Stimulated activated CD8-positive, alpha-beta memory T cell treated with anti-CD3 and anti-CD28 coated beads, Interleukin-7, amount 100 ng/mL, for 1 hour (primary cell): ENCODE data around the gene TTC38.

Experiments used
- DNase-seq, 2 donors: peaks; one replicate each; pipeline ENCODE4 v3.0.0-alpha.2; 2020; ENCODE audit warnings: low read depth in 2 of 2

Gene TTC38

GRCh38 chr22:46267431-46268279 lies at the start of gene TTC38:
TSS of gene TTC38 (plus strand) at chr22:46268008. CDS start at chr22:46268040, 32 bp downstream.
- DNase-seq = no peak

- DNase-seq = no peak
These were observed 48.2 kb upstream of the TTC38 start for GRCh38 chr22:46219636-46220035.

- no peak for DNase-seq
These were observed 46.9 kb upstream of the TTC38 start for GRCh38 chr22:46220921-46221320.

DNA sequence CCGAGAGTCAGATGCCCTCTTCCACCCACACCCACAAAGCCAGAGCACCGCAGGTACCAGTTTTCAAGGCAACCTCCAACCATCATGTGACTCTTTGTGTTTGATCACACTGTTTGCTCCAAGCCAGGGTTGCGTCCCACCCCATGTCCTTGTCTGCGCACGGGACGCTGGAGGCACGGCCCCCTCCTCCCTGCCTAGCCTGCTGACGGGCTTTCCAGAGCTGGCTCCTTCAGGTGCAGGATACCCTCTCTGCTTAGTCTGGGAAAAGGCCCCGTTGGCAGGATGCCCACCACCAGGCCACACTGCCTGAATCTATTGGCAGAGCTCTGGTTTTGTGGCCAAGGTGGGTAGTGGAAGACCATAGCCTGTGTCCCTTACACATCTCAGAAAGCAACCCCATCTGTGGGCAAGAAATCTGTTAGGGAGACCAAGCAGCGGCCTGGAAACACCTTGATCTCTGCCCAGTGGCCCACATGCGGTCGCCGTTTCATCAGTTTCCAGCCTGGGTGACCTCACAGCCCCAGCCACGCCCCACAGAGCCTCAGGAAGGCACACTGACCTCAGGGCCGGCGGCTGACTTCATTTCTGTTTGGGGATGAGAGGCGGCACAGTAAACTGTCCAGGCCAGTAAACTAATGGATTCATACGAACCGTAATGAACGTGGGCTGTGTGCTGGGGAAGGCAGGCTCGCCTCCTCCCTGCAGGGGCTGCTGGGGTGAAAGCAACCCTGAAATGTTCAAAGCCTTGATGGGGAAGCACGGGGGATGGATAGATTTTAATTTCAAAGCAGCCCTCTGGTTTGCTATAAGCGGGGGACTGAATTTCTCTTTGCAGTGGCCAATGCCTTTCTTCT lies 43.5 kb upstream of the TTC38 start:
- no peak for DNase-seq

DNA sequence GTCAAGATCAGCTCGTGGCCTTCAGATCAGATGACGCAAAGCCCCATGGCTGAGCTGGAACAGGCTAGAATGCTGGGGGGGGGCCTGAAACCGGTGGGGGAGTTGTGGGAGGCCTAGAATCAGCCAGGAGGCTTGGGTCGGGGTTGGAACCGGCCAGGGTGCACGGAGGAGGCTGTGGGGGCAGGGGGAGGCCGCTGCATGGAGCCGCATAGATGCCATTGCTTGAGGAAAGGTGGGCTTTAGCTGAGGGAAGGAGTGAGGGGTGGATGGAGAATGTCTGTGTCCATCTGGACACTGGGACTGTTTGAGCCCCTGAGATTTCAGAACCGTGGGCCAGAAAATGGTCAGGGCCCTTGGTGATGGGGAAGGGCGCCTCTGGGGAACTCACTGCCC lies 42.9 kb upstream of the TTC38 start:
- DNase-seq = no peak

DNA sequence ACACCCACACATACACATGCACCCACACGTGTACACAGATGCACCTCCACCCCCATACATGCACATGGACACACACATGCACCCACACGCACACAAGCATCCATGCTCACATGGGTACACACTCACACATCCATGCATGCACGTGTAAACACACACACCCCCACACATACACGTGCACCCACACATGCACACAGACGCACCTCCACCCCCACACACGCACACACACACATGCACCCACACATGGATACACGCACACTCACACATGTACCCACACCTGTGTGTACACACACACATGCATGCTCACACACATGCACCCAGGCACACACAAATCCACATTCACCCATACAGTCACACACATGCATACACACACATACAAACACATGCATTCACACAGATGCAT lies 42.2 kb upstream of the TTC38 start:
- no peak for DNase-seq

DNA sequence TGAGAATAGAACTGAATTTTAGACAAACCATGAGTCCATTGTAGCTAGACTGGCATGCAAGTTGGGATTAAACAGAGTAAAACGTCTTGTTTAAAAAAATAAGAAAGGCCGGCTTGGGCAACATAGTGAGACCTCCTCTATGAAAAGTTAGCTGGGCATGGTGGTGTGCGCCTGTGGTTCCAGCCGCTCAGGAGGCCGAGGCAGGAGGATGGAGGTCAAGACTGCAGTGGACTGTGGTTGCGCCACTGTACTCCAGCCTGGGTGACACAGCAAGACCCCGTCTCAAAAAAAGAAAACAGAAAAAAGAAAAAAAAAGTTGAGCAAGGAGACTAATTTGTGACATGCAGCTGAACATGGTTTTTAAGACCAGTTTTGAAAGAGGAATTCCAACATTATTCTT lies 41.2 kb upstream of the TTC38 start:
- no peak for DNase-seq

DNA sequence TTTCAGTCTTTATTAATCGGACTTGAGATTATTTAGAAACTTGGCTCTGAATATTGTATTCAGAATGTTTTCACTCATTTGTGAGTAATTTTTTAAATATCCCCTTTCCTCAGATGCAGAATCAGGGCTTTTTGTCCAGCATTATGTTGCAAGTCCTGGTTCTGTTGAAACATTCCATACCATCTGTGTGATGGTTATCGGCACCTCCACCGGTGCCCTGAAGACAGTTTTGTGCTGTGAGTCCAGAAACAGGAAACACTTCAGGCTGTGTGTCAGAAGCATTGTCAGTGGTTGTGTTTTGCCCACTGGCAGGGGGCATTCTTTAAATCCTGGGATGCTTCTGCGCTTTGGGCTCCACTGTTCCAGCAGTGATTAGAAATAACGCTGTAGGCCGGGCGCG lies 38.1 kb upstream of the TTC38 start:
- no peak for DNase-seq

DNA sequence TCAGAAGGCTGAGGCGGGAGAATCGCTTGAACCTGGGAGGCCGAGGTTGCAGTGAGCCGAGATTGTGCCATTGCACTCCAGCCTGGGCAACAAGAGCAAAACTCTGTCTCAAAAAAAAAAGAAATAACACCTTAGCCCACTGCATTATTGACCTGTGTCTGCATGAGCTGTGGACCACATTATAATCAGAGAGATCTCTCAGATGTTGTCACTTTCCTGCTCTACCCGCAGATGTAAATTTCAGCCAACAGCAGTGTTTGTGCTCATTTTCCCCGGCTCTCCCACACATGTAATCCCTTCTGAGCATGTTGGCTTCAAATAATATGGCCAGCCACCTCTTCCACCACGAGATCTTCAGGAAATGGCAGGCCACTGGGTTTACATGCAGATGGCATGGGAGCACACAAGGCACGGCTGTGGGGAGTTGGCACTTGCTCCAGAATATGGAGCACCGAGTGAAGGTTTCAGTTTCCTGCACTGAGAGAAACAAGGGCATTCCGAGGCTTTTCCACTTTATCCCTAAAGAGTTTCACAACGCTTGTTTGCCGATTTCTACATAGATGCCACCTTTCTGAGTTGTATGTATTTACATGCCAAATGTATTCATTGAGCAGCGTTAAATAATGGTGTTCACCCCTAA lies 37.4 kb upstream of the TTC38 start:
- no peak for DNase-seq

GRCh38 chr22:46233231-46233630 lies 34.6 kb upstream of the TTC38 start:
- no peak for DNase-seq

DNA sequence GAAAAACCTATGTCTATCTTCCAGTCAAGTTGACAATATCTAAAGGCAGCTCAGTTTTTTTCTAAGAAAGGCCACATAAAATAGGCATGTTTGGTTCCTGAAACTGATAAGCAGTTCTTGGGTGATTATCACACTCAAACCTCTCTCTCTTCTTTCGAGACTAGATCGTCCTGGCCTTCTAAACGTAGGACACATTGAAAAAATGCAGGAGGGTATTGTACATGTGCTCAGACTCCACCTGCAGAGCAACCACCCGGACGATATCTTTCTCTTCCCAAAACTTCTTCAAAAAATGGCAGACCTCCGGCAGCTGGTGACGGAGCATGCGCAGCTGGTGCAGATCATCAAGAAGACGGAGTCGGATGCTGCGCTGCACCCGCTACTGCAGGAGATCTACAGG lies 32.8 kb upstream of the TTC38 start:
- DNase-seq = no peak

- no peak for DNase-seq
These were observed 30.2 kb upstream of the TTC38 start for GRCh38 chr22:46237453-46238124.

GRCh38 chr22:46238541-46238940 lies 29.3 kb upstream of the TTC38 start:
- DNase-seq = no peak

GRCh38 chr22:46239261-46240048 lies 28.4 kb upstream of the TTC38 start:
- DNase-seq = no peak

DNA sequence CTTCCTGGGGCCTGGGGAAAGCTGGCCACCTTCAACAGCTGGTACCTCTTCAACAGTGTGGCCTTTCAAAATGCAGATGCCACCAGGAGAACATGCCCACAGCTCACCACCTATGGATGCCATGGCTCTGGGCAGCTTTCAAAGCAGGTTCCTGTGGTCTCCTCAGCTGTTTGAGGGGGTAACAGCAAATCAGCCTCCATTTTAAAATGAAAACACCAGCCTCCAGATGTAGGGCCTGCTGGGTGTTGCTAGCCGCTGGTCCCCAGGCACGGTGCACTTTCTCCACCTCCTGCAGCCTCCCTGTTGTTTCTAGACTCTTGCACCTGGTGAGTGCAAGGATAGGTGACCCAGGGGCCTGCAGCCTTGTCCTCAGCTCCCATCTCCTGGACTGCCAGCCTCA lies 27.7 kb upstream of the TTC38 start:
- DNase-seq = no peak

DNA sequence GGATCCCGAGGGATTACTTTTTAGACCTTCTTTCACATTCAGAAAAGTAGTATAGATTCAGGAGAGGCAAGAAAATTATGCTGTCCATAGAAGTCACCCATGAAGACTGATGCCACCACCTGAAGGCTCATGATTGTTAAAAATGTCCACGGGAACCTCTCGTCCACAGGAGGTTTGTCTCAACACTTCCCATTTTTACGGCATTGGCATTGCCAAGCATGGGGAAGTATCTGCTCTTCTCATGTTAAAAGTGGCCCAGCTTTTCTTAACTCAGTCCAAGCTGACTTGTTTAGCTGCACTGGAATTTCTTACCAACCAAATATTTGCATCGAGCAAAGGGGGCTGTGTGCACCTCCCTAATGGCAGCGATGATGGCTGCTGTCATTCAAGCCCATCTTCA lies 27.3 kb upstream of the TTC38 start:
- no peak for DNase-seq

GRCh38 chr22:46240907-46241306 lies 26.9 kb upstream of the TTC38 start:
- no peak for DNase-seq

GRCh38 chr22:46241396-46242007 lies 26.3 kb upstream of the TTC38 start:
- DNase-seq = no peak

DNA sequence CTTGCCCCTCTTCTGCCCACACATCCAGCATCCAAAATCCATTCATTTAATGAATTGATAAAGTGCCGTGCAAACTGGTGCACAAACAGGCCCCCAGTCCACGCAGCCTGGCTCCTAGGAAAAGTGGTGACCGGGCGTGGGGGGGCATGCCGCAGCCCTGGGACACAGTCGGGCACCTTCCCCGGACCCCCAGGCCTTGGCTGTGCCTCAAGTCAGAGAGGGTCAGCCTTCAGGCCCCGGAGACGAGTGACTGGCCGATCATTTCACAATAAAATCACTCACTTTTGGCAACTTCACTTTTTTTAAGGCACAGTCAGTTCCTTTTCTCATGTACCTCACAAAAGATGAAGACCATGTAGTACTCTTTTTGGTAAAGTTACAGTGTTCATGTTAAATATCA lies 25.7 kb upstream of the TTC38 start:
- no peak for DNase-seq

- DNase-seq = no peak
These were observed 23.0 kb upstream of the TTC38 start for GRCh38 chr22:46244771-46245170.

DNA sequence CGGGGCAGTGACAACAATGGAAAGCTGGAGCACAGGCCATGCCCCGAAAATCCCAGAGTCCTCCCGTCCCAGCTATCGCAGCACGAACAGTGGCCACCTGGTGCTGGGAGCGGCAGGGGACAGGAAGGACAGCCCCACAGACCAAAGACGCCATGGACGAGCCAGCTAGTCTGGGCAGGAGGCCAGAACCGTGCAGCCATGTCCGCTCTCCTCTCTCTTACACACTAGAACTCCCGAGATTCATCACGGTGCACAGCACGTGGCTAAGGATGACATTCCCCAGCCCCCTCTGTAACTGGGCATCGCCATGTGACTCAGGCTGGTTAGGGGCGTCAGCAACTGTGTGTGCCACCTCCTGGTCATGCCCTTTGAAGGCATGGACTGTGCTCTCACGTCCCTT lies 22.3 kb upstream of the TTC38 start:
- no peak for DNase-seq
